ENCODE data around the gene DUT.

The DUT gene

DNA sequence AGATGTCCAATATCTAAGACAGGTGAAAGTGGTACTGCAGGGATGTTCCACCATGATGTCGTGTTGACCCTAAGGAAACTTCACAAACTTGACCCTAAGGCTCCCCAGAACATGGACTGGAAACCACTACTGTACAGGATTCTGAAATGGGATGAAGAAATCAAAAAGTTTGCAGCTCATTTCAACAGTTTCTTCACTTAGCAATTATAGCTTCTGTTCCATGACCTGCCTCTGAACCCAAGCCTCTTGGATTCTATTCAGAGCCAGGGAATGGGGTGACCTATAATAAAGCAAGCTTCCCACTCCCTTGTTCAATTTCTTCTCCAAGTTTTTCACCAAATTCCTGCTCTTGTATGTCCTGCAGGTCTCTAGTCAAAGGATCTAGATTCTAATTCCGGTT is 40.7 kb downstream of the DUT start:
- no peak for DNase-seq

DNA sequence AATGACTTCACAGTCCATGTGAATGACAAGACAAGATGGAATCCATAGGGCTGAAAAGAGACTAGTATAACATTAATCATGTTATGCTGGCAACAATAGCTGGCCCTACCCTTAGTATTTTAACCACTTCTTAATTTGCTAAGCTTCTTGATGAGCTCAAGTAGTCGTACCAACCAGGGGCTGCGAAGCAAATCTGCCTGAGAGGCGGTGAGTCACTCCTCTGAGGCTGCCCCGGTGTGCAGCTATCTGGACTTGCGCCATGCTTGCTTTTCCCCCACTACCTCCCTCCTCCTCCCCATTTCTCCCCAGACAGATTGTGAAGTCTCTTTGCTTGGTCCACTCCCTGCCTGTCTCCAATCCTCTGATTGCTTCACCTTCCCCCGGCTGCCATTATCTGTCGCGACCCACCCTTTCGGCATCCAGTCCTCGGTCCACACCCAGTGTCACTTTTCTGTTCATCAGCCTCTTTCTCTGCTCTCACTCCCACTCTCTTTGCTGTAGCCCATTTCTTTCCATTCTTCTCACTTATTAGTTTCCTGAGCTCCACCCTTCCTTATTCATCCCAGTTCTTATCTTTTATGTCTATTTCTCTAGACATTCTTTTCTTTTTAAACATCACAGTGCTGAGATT is 42.7 kb downstream of the DUT start:
- DNase-seq: no peak

DNA sequence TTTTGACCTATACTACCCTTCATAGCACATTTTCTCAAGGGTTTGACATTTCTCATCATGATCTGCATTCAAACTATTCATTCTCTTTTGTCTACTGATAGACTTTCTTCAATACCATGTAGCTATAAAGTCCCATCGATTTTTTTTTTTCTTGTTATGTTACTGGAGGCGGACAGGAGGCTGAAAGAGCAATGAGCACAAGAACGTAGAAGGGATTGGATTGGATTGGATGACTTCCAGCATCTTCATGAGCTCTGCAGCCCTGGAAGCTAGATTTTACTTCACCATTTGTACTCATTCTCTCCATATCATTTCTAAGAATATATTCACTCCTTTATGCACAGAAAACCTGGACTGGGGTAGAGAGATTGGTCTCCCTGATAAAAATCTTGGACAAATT is 43.2 kb downstream of the DUT start:
- DNase-seq: no peak

DNA sequence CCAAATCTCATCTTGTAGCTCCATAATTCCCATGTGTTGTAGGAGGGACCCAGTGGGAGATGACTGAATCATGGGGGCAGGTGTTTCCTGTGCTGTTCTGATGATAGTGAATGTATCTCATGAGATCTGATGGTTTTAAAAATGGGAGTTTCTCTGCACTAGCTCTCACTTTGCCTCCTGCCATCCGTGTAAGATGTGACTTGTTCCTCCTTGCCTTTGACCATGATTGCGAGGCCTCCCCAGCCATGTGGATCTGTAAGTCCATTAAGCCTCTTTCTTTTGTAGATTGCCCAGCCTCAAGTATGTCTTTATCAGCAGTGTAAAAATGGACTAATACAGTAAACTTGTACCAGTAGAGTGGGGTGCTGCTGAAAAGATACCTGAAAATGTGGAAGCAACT is 44.5 kb downstream of the DUT start:
- no peak for DNase-seq

DNA sequence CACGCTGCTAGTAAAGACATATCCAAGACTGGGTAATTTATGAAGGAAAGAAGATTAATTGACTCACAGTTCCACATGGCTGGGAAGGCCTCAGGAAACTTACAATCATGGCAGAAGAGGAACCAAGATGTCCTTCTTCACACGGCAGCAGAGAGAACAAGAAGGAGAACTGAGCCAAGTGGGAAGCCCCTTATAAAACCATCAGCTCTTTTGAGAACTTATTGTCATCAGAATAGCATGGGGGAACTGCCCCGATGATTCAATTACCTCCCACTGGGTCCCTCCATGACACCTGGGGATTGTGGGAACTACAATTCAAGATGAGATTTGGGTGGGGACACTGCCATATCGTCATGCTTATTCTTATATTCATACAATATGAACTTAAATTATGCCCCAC is 49.0 kb downstream of the DUT start:
- no peak for DNase-seq

DNA sequence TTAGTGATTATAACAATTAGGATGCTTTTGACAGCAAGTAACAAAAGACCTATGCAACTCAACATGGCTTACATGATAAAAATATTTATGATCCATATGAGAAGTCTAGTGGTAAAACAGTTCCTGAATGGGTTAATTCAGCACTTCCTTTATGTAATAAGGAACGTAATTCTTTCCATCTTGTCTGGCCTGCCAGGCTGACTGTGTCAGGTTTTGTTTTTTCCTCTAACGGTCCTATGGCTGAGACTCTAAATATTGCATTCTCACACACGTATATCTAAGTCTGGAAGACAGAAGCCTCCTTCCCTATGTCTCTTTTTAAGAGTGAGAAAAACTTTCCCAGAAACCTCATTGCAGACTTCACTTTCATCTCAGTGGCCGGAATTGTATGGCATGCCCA is 50.6 kb downstream of the DUT start:
- DNase-seq: no peak

DNA sequence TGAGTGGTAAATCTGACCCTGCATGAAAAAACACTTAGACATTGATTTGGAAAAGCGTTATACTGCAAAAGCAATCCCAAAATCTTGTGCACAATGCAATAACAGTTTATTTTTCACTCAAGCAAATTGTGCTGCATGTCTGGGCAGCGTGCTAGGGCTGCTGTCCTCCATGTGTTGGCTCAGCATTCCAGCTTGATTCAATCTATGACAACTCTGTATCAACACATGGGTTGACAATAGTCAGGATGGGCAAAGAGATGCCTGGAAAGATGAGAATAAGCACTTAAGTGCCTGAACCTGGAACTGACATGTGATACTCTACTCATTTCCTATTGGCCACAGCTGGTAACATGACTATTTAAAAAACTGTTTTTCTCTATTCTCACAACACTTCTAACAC is 51.8 kb downstream of the DUT start:
- DNase-seq: no peak

DNA sequence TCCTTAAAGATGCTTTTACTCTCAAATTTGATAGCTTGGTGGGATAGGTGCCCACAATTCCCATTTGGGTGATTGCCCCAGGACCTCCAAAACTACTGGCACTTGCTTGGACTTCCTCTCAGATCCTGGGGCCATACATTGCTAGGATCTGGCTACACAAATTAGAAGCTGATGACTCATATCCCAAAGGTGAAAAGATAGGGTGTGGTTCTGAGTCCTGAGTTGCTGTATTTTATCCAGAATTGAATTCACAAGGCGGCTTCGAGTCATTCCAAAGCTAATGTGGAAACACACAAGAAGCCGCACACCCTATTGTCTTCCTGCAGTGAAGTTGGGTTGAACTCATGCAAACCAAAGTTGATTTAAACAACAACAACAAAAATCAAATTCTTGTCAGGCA is 53.4 kb downstream of the DUT start:
- DNase-seq: no peak

DNA sequence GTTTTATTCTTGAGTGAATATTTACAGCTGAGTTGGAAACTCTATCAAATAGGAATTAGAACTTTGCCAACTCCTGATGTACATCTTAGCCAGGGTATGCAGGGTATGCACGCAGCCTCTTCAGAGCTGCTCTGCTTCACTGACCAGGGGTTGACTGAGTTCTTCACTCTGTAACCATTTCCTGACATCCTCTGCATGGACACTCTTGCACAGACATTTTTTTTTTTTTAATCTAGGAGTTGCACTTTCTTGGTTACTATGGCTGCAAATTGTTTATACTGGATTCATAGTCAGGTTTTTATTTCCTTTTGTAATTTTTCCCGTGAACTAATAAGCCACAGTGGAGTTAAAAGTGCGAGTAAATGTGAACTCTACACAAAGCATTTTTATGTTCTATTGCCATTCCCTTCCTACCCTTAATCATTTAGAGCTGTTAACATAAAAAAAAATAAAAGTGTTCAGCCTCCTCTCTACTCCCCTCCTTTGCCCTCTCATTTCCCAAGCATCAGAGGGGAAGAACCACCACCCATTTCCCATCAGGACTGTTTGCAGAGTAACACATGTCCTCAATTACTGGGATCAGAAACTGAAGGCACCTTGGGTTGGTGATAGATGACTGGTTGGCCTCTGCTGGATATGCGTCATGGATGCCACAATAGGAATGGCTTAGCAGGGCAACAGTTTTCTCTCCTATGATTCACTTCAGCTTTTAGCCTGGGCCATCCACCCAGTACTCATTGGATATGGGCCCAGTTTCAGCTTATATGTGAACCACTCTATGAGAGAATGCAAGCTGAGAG is 54.0 kb downstream of the DUT start:
- no peak for DNase-seq

DNA sequence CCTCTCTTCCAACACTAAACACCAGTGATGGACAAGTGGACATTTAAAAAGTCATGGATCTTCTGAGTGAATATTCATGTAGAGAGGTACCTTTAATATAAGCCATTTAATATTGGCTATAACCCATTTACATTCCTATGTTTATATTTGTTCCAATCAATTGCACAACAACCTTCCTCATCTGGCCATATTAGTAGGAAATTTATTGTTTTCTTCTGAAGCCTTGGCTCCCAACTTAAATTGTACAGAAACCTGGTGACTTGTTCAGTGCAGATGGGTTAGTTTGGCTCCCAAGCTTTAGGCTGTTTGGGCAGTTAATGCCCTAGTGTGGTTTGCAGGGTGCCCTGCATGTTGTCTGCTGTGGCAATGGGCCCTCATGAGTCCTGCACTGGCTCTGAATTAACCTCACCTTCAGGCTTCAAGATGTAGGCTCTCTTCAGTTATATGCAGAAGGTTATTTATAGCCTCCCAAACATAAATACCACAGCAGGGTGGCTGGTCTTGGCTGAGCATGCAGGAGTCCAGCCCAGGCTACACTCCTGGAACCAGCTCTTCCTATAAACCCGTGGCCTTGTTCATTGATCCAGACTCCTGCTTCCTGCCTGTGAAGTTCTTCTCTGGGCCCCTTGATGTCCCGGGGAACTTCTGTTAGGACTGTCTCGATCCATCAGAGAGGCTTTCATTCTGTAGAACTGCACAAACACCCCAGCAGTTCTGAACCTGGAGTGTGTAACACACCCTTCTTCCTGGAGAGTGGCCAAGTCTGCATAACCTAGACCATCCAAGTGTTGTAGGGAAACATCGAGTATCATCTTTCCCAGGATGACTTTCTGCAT is 57.0 kb downstream of the DUT start:
- DNase-seq: no peak

DNA sequence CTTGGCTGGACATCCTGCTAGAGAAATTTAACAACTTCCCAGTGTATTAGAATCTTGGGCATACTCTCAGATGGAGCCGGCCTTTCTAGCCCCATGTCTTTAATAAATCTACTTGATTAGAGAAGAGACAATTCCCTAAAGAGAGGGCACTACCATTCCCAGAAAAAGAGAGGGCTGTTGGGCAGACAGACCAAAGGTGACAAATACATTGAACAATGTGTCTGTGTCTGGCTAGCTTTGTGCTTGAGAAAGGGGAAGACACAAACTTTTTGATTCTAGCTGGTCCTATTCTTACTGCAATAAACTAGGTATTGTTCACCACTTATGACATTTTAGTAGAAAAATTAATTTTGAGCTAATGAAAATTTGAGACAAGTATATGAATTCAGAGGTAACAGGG is 57.7 kb downstream of the DUT start:
- DNase-seq: no peak

DNA sequence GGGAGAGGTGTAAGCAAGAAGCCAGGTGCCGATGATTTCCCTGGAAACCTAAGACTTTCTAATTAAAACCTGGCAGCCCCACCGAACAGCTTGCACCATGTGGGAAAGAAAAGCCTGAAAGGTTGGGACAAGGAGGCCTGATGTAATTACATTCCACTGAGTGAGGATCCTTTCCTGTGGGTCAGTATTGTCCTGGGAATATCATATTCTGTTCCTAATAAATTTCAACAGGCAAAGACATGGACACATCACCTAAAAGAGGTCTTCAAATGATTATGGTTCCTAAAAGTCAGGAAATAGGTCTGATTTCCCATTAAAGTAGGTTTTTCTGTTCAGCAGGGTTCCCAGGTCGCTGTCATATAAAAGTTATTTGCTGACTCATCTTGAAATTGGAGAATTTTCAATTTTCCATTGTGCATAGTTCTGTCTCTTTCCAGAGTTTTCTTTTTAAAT is 58.5 kb downstream of the DUT start:
- no peak for DNase-seq

DNA sequence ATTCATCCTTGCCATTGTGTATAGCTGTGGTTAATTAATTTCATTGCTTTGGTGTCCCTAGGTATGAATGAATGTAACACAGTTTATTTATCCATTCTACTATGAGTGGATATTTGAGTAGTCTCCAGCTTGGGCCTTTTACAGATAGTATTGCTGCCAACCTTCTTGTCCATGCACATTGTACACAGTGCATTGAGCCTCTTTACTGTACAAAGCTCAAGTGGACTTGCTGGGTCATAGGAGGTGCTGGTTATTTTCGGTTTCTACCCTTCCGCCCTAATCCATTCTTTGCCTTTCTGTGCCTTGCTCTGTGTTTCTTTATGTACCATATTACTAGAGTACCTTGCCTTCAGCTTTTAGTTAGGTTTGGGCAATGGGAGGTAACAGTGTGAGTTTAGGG is 60.7 kb downstream of the DUT start:
- DNase-seq: no peak

DNA sequence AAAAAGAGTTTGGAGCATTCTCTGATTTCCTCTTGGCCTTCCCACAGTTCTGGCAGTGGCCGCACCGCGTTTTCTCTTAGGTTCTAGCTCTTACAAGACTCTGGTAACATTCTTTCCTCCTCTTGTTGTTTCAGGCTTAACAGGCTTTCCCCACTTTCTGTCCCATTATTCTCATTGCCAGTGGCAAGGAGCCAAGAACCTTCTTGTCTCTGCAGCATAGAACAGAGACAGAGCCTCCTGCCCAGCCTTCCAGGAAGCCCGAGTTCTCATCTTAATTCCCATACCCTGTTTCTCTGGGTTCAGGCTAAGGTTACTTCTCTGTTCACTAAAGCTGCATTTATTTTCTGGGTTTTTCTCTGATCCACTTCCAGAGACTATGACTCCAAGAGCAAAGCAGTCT is 61.1 kb downstream of the DUT start:
- no peak for DNase-seq
